Measurements from ENCODE around the gene TLE4. TPM values are rescaled to one million over a fixed set of nuclear protein-coding genes. Genes with fewer than 3 reads are reported as not detected.

The TLE4 gene
- total RNA-seq, 1 donor from 2014 or later = 16.3 TPM

- no peak for TF ChIP-seq CTCF (conservative IDR thresholded peaks at IDR 0.05; ENCODE audit: low read depth, low read length)
- no peak overlapping the region for H3K4me3 ChIP-seq (ENCODE audit: low read depth, low read length)
- no peak for DNase-seq (ENCODE audit: low read depth)
Measured at GRCh38 chr9:79564105-79564504, 7.7 kb upstream of the TLE4 start.

DNA sequence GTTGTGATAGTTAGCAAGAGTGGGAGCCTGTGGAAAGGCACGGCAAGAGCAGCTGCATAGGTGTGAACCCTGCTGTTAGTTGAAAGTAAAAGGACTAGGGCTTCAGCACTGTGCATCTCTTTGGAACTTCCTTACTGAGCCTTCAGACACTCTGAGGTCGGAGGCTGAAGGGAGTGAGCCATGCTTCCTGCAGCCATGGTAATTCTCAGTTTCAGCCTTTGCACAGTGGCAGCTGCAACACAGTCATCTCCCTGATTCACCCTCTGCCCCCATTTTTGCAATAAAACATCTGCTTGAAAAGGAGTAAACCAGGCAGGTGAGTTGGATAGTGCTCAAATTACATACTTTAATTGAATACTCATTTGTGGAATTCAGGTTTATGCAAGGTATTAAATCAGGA, 6.5 kb upstream of the TLE4 start:
- H3K4me3 ChIP-seq (ENCODE audit: low read depth, low read length) = no peak overlapping the region
- no peak for DNase-seq (ENCODE audit: low read depth)
- no peak for TF ChIP-seq CTCF (conservative IDR thresholded peaks at IDR 0.05; ENCODE audit: low read depth, low read length)

GRCh38 chr9:79567671-79568098, 4.1 kb upstream of the TLE4 start:
- DNase-seq (ENCODE audit: low read depth) = no peak
- no peak overlapping the region for H3K4me3 ChIP-seq (ENCODE audit: low read depth, low read length)
- TF ChIP-seq CTCF (conservative IDR thresholded peaks at IDR 0.05; ENCODE audit: low read depth, low read length) = peak; percentile 35

- H3K4me3 ChIP-seq (ENCODE audit: low read depth, low read length) = no peak overlapping the region
- no peak for TF ChIP-seq CTCF (conservative IDR thresholded peaks at IDR 0.05; ENCODE audit: low read depth, low read length)
- no peak for DNase-seq (ENCODE audit: low read depth)
Measured at GRCh38 chr9:79568337-79569101, 3.2 kb upstream of the TLE4 start.

GRCh38 chr9:79569814-79570447, 1.8 kb upstream of the TLE4 start:
- no peak for DNase-seq (ENCODE audit: low read depth)
- TF ChIP-seq CTCF (conservative IDR thresholded peaks at IDR 0.05; ENCODE audit: low read depth, low read length) = no peak
- peak overlapping the region; percentile 71 for H3K4me3 ChIP-seq (ENCODE audit: low read depth, low read length)

- TF ChIP-seq CTCF (conservative IDR thresholded peaks at IDR 0.05; ENCODE audit: low read depth, low read length) = no peak
- no peak for DNase-seq (ENCODE audit: low read depth)
- H3K4me3 ChIP-seq (ENCODE audit: low read depth, low read length) = peak overlapping the region; percentile 71
Measured at GRCh38 chr9:79570448-79571308, 1.1 kb upstream of the TLE4 start.

All from epithelial cell of proximal tubule (primary cell).